ENCODE results near the gene LYRM4.

- TF ChIP-seq CTCF (IDR thresholded peaks at IDR 0.05): no peak
- TF ChIP-seq POLR2A (IDR thresholded peaks at IDR 0.05): no peak
- TF ChIP-seq POLR2AphosphoS5 (IDR thresholded peaks at IDR 0.05; ENCODE audit: insufficient read depth in 1 of 2, low read depth in 1 of 2): no peak
Observed at GRCh38 chr6:5126214-5126613, 134.5 kb downstream of the LYRM4 start.
